Measurements from ENCODE around the gene PRIM2. TPM values are rescaled to one million over a fixed set of nuclear protein-coding genes. Genes with fewer than 3 reads are reported as not detected.
"Not testable (repeated sequence)": the region's sequence is repeated elsewhere in the genome, so short reads cannot be mapped to it uniquely, and the experiment has no call there.

PRIM2 gene
- total and polyA plus RNA-seq, 2 of the 8 experiments (the other 6 are each of a cell fraction or from before 2014, with no cell fraction given): 20.8 to 46.8 TPM

DNA sequence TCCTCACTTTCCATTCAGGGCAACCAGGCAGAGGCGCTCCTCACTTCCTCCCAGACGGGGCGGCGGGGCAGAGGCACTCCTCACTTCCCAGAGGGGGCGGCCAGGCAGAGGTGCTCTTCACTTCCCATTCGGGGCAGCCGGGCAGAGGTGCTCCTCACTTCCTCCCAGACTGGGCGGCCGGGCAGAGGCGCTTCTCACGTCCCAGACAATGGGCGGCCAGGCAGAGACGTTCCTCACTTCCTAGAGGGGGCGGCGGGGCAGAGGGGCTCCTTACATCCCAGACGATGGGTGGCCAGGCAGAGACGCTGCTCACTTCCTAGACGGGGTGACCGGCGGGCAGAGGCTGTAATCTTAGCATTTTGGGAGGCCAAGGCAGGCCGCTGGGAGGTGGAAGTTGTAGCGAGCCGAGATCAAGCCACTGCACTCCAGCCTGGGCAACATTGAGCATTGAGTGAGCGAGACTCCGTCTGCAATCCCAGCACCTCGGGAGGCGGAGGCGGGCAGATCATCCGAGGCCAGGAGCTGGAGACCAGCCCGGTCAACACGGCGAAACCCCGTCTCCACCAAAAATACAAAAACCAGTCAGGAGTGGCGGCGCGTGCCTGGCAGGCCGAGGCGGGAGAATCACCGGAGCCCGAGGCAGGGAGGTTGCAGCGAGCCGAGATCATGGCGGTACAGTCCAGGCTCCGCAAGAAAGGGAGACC lies 6.0 kb upstream of the PRIM2 start:
- not testable (repeated sequence) for FAIRE-seq

More for the DNA sequence above, 6.0 kb upstream of the PRIM2 start:
- H3K4me1 ChIP-seq (replicated peaks in 1 of 4; ENCODE audit: control insufficient read depth in 3 of 4, insufficient read depth in 4 of 4, low read length in 3 of 4); H4K5ac ChIP-seq (ENCODE audit: insufficient read length, low read depth, low read length); H4K8ac ChIP-seq (ENCODE audit: extremely low read depth, insufficient read depth, low read length); CTCF ChIA-PET (ENCODE audit: partially characterized antibody); H2AFZ ChIP-seq (ENCODE audit: low read length); H2BK120ac ChIP-seq (replicated peaks; ENCODE audit: low read depth, low read length); H3K4me2 ChIP-seq (ENCODE audit: insufficient read depth in 1 of 2, low read depth in 2 of 2, low read length in 2 of 2); H3K36me3 ChIP-seq (ENCODE audit: control insufficient read depth in 2 of 4, insufficient read depth in 4 of 4, low read length in 3 of 4); H3K18ac ChIP-seq (ENCODE audit: extremely low read depth, low read length); H3K27me3 ChIP-seq (replicated peaks in 1 of 4; ENCODE audit: control insufficient read depth in 3 of 4, extremely low read depth in 1 of 4, insufficient read depth in 3 of 4, low read length in 3 of 4); H3K4me3 ChIP-seq (ENCODE audit: extremely low read depth in 1 of 4, insufficient read depth in 2 of 4, low read depth in 3 of 4, low read length in 4 of 4); H4K91ac ChIP-seq (replicated peaks; ENCODE audit: insufficient read length, low read length); H2BK12ac ChIP-seq (ENCODE audit: low read depth, low read length); H3K14ac ChIP-seq (ENCODE audit: insufficient read length); H2BK5ac ChIP-seq (ENCODE audit: low read depth, low read length); H4K20me1 ChIP-seq (replicated peaks in 1 of 2; ENCODE audit: control insufficient read depth in 1 of 2, insufficient read depth in 2 of 2, low read length in 2 of 2); H2AK5ac ChIP-seq (ENCODE audit: low read depth, low read length); H2BK20ac ChIP-seq (ENCODE audit: low read length); H3K27ac ChIP-seq (ENCODE audit: low read depth, low read length); H3K79me1 ChIP-seq (ENCODE audit: low read depth, low read length); POLR2A ChIA-PET (ENCODE audit: partially characterized antibody); H3K23ac ChIP-seq (ENCODE audit: insufficient read length); H3K79me2 ChIP-seq (ENCODE audit: control insufficient read depth in 1 of 2, insufficient read depth in 2 of 2, low read length in 2 of 2); DNase-seq (ENCODE audit: low read depth in 1 of 2, low spot score in 2 of 2); H3K56ac ChIP-seq (replicated peaks; ENCODE audit: insufficient read length, low read depth, low read length); H2BK15ac ChIP-seq (ENCODE audit: low read length); H3K23me2 ChIP-seq (ENCODE audit: low read depth, low read length); H3K9ac ChIP-seq (replicated peaks in 1 of 4; ENCODE audit: extremely low read depth in 1 of 4, low read depth in 3 of 4, low read length in 3 of 4); H3K4ac ChIP-seq (replicated peaks; ENCODE audit: insufficient read length, low read depth, low read length): not testable (repeated sequence)
- WGBS, 2 experiments (ENCODE audit: extremely low coverage in 1 of 2, insufficient coverage in 1 of 2, insufficient read length in 1 of 2, insufficient replicate concordance in 2 of 2, low coverage in 1 of 2, low lambda C conversion rate in 2 of 2, missing lambda C conversion rate in 1 of 2): 96% methylated on average over 30 of the region's 44 CpGs; no CpG with 5 or more reads in 1 of the 2 experiments
- peaks cover 0 to 19% of the 10 kb centered on the region in 2 experiments; a peak in 2 of 4 replicates for H3K9me3 ChIP-seq (ENCODE audit: insufficient read depth in 2 of 2, low read depth in 1 of 2, low read length in 1 of 2)

Data from H1 (cell line).